Measurements from ENCODE around the gene USP7. TPM values are rescaled to one million over a fixed set of nuclear protein-coding genes. Genes with fewer than 3 reads are reported as not detected.

Gene USP7
- total RNA-seq, 2 experiments from 2014 or later: 155 to 163 TPM

- ChIA-PET POLR2A (interaction anchor here (1.0 kb wide), 1 partner anchor 20 kb away, joined by 4 read pairs; no protein-coding TSS in a partner anchor), CTCF (interaction anchor here (1.4 to 6.7 kb wide), 3 partner anchors 12 to 235 kb away, joined by 3 to 39 read pairs (median 13); no protein-coding TSS in a partner anchor)
- peaks cover 3% of the 10 kb centered on the region for H3K4me1 Mint-ChIP-seq (ENCODE audit: low read depth)
- DNase-seq: no peak
- H3K27me3 Mint-ChIP-seq: no peaks in the 10 kb centered on the region
- no peak for TF ChIP-seq CTCF (IDR thresholded peaks at IDR 0.05)
- peak overlapping the region; percentile 82 for H3K27ac Mint-ChIP-seq
- H3K36me3 Mint-ChIP-seq (ENCODE audit: low read depth): peaks cover 52% of the 10 kb centered on the region
- no peak overlapping the region for H3K4me3 Mint-ChIP-seq
- intact Hi-C loops (cut with micrococcal nuclease): no loop called here
- peak; percentile 24 for ATAC-seq
- H3K9me3 Mint-ChIP-seq: no peaks in the 10 kb centered on the region
Measured at GRCh38 chr16:8892101-8892575, 71.6 kb downstream of the USP7 start.

- peaks cover 14% of the 10 kb centered on the region for H3K4me1 Mint-ChIP-seq (ENCODE audit: low read depth)
- POLR2A ChIA-PET: interaction anchor here (0.6 to 1.5 kb wide), 3 partner anchors 8 to 230 kb away, joined by 3 to 4 read pairs (median 3); no protein-coding TSS in a partner anchor
- peaks cover 46% of the 10 kb centered on the region for H3K36me3 Mint-ChIP-seq (ENCODE audit: low read depth)
- H3K9me3 Mint-ChIP-seq: no peaks in the 10 kb centered on the region
- CTCF ChIA-PET: interaction anchor here (3.4 to 6.7 kb wide), 2 partner anchors 11 to 46 kb away, joined by 13 to 39 read pairs; no protein-coding TSS in a partner anchor
- H3K27ac Mint-ChIP-seq: peak overlapping the region; percentile 57
- H3K27me3 Mint-ChIP-seq: no peaks in the 10 kb centered on the region
- intact Hi-C loops (cut with micrococcal nuclease): no loop called here
- ATAC-seq: no peak
- H3K4me3 Mint-ChIP-seq: no peak overlapping the region
- TF ChIP-seq CTCF (IDR thresholded peaks at IDR 0.05): no peak
- no peak for DNase-seq
Measured at GRCh38 chr16:8890549-8890921, 73.2 kb downstream of the USP7 start.

- H3K36me3 Mint-ChIP-seq (ENCODE audit: low read depth): peaks cover 41% of the 10 kb centered on the region
- ChIA-PET CTCF (interaction anchor here (3.4 to 6.7 kb wide), 2 partner anchors 10 to 47 kb away, joined by 13 to 39 read pairs; no protein-coding TSS in a partner anchor), POLR2A (interaction anchor here (1.5 kb wide), 1 partner anchor 8 kb away, joined by 4 read pairs; no protein-coding TSS in a partner anchor)
- H3K27me3 Mint-ChIP-seq: no peaks in the 10 kb centered on the region
- H3K4me1 Mint-ChIP-seq (ENCODE audit: low read depth): peaks cover 15% of the 10 kb centered on the region
- H3K4me3 Mint-ChIP-seq: no peak overlapping the region
- peak overlapping the region; percentile 9 for H3K27ac Mint-ChIP-seq
- H3K9me3 Mint-ChIP-seq: no peaks in the 10 kb centered on the region
- no peak for TF ChIP-seq CTCF (IDR thresholded peaks at IDR 0.05)
- ATAC-seq (no peak), DNase-seq (no peak)
- intact Hi-C loops (cut with micrococcal nuclease): no loop called here
Measured at GRCh38 chr16:8889893-8890548, 73.7 kb downstream of the USP7 start.

- intact Hi-C loops (cut with micrococcal nuclease): no loop called here
- Mint-ChIP-seq H3K27me3 (no peaks in the 10 kb centered on the region), H3K36me3 (ENCODE audit: low read depth) (peaks cover 35% of the 10 kb centered on the region), H3K4me1 (ENCODE audit: low read depth) (peaks cover 15% of the 10 kb centered on the region), H3K9me3 (no peaks in the 10 kb centered on the region), H3K4me3 (no peak overlapping the region), H3K27ac (no peak overlapping the region)
- ATAC-seq: no peak
- CTCF ChIA-PET: interaction anchor here (0.9 to 6.7 kb wide), 2 partner anchors 9 to 47 kb away, joined by 5 to 39 read pairs; no protein-coding TSS in a partner anchor
- TF ChIP-seq CTCF (IDR thresholded peaks at IDR 0.05): no peak
- no peak for DNase-seq
- POLR2A ChIA-PET: interaction anchor here (1.1 to 1.5 kb wide), 2 partner anchors 9 to 26 kb away, joined by 3 to 4 read pairs; no protein-coding TSS in a partner anchor
Measured at GRCh38 chr16:8888951-8889892, 74.5 kb downstream of the USP7 start.

Measured in activated CD8-positive, alpha-beta T cell treated with anti-CD3 and anti-CD28 coated beads for 36 hours (primary cell).